PC-3 (cell line): ENCODE results near the gene ETV1.

Source experiments
- EZH2 ChIP-seq: fragments of 300-600 bp; sonication (generic); IDR thresholded peaks from one replicate; pipeline ENCODE4 v1.6.1; 2017; ENCODE audit warnings: antibody characterized with exemption, mild to moderate bottlenecking, low read length; ENCODE audit not compliant: unreplicated experiment
- TF ChIP-seq, protein P1 (sequence below): fragments of 300-600 bp; sonication (generic); conservative IDR thresholded peaks from 2 replicates; pipeline ENCODE4 v1.5.1; 2017; ENCODE audit warnings: antibody characterized with exemption, low read depth, mild to moderate bottlenecking, low read length

DNA sequence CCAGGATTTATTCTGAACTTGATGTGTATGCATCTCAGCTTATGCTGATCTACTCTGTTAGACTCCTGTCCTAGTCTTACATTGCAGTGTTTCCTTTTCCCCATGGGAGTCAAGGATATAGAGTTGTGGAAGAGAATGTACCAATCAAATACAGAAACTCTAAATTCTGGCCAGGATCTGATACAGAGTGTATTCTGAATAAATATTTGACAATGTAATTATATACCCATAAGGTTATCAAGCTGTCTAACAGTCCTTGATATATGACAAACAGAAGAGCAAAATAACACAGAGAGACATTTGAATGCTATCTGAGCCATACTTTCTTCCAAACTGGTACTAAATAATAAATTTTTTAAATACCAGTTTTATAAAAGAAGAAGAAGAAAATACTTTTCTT lies 116.8 kb downstream of the ETV1 start:
- TF ChIP-seq, protein P1, sequence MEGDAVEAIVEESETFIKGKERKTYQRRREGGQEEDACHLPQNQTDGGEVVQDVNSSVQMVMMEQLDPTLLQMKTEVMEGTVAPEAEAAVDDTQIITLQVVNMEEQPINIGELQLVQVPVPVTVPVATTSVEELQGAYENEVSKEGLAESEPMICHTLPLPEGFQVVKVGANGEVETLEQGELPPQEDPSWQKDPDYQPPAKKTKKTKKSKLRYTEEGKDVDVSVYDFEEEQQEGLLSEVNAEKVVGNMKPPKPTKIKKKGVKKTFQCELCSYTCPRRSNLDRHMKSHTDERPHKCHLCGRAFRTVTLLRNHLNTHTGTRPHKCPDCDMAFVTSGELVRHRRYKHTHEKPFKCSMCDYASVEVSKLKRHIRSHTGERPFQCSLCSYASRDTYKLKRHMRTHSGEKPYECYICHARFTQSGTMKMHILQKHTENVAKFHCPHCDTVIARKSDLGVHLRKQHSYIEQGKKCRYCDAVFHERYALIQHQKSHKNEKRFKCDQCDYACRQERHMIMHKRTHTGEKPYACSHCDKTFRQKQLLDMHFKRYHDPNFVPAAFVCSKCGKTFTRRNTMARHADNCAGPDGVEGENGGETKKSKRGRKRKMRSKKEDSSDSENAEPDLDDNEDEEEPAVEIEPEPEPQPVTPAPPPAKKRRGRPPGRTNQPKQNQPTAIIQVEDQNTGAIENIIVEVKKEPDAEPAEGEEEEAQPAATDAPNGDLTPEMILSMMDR: no peak
- no peak for TF ChIP-seq EZH2
